Measurements from ENCODE around the gene UBE2J2. TPM values are rescaled to one million over a fixed set of nuclear protein-coding genes. Genes with fewer than 3 reads are reported as not detected.

UBE2J2 gene
- total and polyA plus RNA-seq, 8 donors: 14.0 to 252 (median 46.5) TPM

- Histone ChIP-seq H3K27me3 (no peaks in the 10 kb centered on the region), H3K4me1 (peaks cover 0 to 23% (median 5%) of the 10 kb centered on the region in 4 donors), H3K27ac (no peak overlapping the region), H3K36me3 (peaks cover 37 to 90% (median 86%) of the 10 kb centered on the region in 4 donors), H3K9me3 (no peaks in the 10 kb centered on the region), H3K4me3 (no peak overlapping the region)
- intact Hi-C loops (cut with DNase I; ENCODE audit: low total_unique reads): no loop called here
- WGBS, 5 donors: 84 to 95% (median 93%) methylated on average over 10 of the region's 10 CpGs
- DNase-seq: no peak
- TF ChIP-seq CTCF (IDR thresholded peaks at IDR 0.05) (no peak), POLR2AphosphoS5 (IDR thresholded peaks at IDR 0.05) (no peak), POLR2A (IDR thresholded peaks at IDR 0.05) (no peak), EP300 (IDR thresholded peaks at IDR 0.05) (no peak)
Observed at GRCh38 chr1:1255611-1256010, 18.0 kb downstream of the UBE2J2 start.

- TF ChIP-seq POLR2A (IDR thresholded peaks at IDR 0.05): no peak
- TF ChIP-seq CTCF (IDR thresholded peaks at IDR 0.05): no peak
- no peak for TF ChIP-seq EP300 (IDR thresholded peaks at IDR 0.05)
- no peak for TF ChIP-seq POLR2AphosphoS5 (IDR thresholded peaks at IDR 0.05)
- H3K27me3 ChIP-seq: no peaks in the 10 kb centered on the region
- H3K4me1 ChIP-seq: peaks cover 0 to 27% (median 5%) of the 10 kb centered on the region in 4 donors
- peaks cover 35 to 86% (median 81%) of the 10 kb centered on the region in 4 donors for H3K36me3 ChIP-seq
- intact Hi-C loops (cut with DNase I; ENCODE audit: low total_unique reads): no loop called here
- no peaks in the 10 kb centered on the region for H3K9me3 ChIP-seq
- no peak for DNase-seq
- H3K27ac ChIP-seq: no peak overlapping the region
- no peak overlapping the region for H3K4me3 ChIP-seq
- 89 to 94% (median 94%) methylated on average over 19 to 26 of the region's 26 CpGs for WGBS, 5 donors
Observed at GRCh38 chr1:1255078-1255477, 18.6 kb downstream of the UBE2J2 start.

GRCh38 chr1:1254667-1254998, 19.0 kb downstream of the UBE2J2 start:
- DNase-seq: no peak
- H3K4me3 ChIP-seq: no peak overlapping the region
- H3K9me3 ChIP-seq: no peaks in the 10 kb centered on the region
- intact Hi-C loops (cut with DNase I; ENCODE audit: low total_unique reads): no loop called here
- no peak overlapping the region for H3K27ac ChIP-seq
- peaks cover 33 to 81% (median 76%) of the 10 kb centered on the region in 4 donors for H3K36me3 ChIP-seq
- H3K4me1 ChIP-seq: peaks cover 0 to 25% (median 5%) of the 10 kb centered on the region in 4 donors
- TF ChIP-seq EP300 (IDR thresholded peaks at IDR 0.05) (no peak), POLR2AphosphoS5 (IDR thresholded peaks at IDR 0.05) (no peak), POLR2A (IDR thresholded peaks at IDR 0.05) (no peak), CTCF (IDR thresholded peaks at IDR 0.05) (no peak)
- H3K27me3 ChIP-seq: no peaks in the 10 kb centered on the region
- WGBS, 5 donors: 81 to 87% (median 84%) methylated on average over 21 of the region's 21 CpGs

- H3K27me3 ChIP-seq: no peaks in the 10 kb centered on the region
- no peaks in the 10 kb centered on the region for H3K9me3 ChIP-seq
- H3K36me3 ChIP-seq: peaks cover 29 to 76% (median 71%) of the 10 kb centered on the region in 4 donors
- WGBS, 5 donors: 93 to 96% (median 95%) methylated on average over 50 of the region's 50 CpGs
- H3K4me1 ChIP-seq: peaks cover 0 to 20% (median 4%) of the 10 kb centered on the region in 4 donors
- no peak for DNase-seq
- H3K4me3 ChIP-seq: no peak overlapping the region
- intact Hi-C loops (cut with DNase I; ENCODE audit: low total_unique reads): no loop called here
- H3K27ac ChIP-seq: no peak overlapping the region
- TF ChIP-seq CTCF (IDR thresholded peaks at IDR 0.05) (no peak), POLR2A (IDR thresholded peaks at IDR 0.05) (no peak), EP300 (IDR thresholded peaks at IDR 0.05) (no peak), POLR2AphosphoS5 (IDR thresholded peaks at IDR 0.05) (no peak)
Observed at GRCh38 chr1:1253972-1254666, 19.5 kb downstream of the UBE2J2 start.

Measured in stomach (tissue), 9 donors.